Measurements from ENCODE around the gene PGA4. TPM values are rescaled to one million over a fixed set of nuclear protein-coding genes. Genes with fewer than 3 reads are reported as not detected.

PGA4 gene
- total and polyA plus RNA-seq, 3 donors from 2014 or later = 0.56 to 7.2 TPM; not detected in 1

DNA sequence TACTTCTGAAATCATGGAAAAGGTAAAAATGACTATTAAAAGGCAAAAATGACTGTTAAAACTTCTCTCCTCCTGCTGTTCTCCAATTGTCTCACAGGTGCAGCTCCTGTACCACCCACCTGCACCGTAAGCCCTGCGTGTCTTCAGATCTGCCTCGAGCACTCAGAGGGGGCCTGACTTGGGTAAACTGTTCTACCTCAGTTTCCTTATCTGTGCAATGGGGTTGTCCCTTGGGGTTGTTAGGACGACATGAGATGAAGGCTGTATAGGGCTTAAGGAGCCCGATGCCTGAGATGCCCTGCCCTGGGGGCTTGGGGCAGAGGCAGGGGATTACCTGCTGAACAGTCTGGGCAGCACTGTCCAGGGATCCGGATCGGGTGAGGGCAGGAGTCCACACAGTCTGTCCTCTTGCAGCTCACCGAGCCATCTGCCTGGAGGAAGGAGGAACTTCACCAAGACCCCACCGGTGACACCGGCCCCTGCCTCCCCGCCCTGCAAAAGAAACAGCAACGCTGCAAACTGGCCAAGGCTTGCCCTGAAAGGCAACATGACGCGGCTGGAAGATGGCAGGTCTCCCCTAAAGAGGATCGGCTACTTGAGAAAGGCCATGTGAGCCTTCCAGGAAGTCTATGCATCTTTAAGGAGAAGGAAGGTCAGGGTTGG, 46.6 kb downstream of the PGA4 start:
- Histone ChIP-seq H3K4me3 (no peak overlapping the region), H3K4me1 (no peaks in the 10 kb centered on the region), H3K27ac (no peak overlapping the region), H3K27me3 (no peaks in the 10 kb centered on the region), H3K9me3 (no peaks in the 10 kb centered on the region), H3K36me3 (ENCODE audit: low read depth, missing control alignments) (no peaks in the 10 kb centered on the region)
- DNase-seq = no peak
- WGBS, 2 donors = 94 to 96% methylated on average over 10 to 15 of the region's 15 CpGs
- TF ChIP-seq POLR2A (IDR thresholded peaks at IDR 0.05) = no peak
- no peak for TF ChIP-seq CTCF (IDR thresholded peaks at IDR 0.05)
- intact Hi-C loops (cut with DNase I; ENCODE audit: low total_unique reads) = no loop called here

GRCh38 chr11:61270354-61271076, 48.4 kb downstream of the PGA4 start:
- no peaks in the 10 kb centered on the region for H3K4me1 ChIP-seq
- 88 to 94% methylated on average over 7 of the region's 7 CpGs for WGBS, 2 donors
- intact Hi-C loops (cut with DNase I; ENCODE audit: low total_unique reads) = no loop called here

GRCh38 chr11:61272731-61273130, 50.6 kb downstream of the PGA4 start:
- no peak for TF ChIP-seq POLR2A (IDR thresholded peaks at IDR 0.05)
- TF ChIP-seq CTCF (IDR thresholded peaks at IDR 0.05) = no peak
- H3K4me3 ChIP-seq = no peak overlapping the region
- no peak overlapping the region for H3K27ac ChIP-seq
- intact Hi-C loops (cut with DNase I; ENCODE audit: low total_unique reads) = no loop called here
- H3K36me3 ChIP-seq (ENCODE audit: low read depth, missing control alignments) = no peaks in the 10 kb centered on the region
- 92% methylated on average over 3 of the region's 3 CpGs for WGBS, 2 donors
- no peaks in the 10 kb centered on the region for H3K27me3 ChIP-seq
- no peaks in the 10 kb centered on the region for H3K4me1 ChIP-seq
- no peak for DNase-seq
- H3K9me3 ChIP-seq = no peaks in the 10 kb centered on the region

More at GRCh38 chr11:61270354-61271076, 48.4 kb downstream of the PGA4 start:
- H3K4me3 ChIP-seq = no peak overlapping the region
- DNase-seq = no peak
- no peaks in the 10 kb centered on the region for H3K27me3 ChIP-seq
- H3K27ac ChIP-seq = no peak overlapping the region
- TF ChIP-seq CTCF (IDR thresholded peaks at IDR 0.05) (no peak), POLR2A (IDR thresholded peaks at IDR 0.05) (no peak)
- no peaks in the 10 kb centered on the region for H3K36me3 ChIP-seq (ENCODE audit: low read depth, missing control alignments)
- no peaks in the 10 kb centered on the region for H3K9me3 ChIP-seq

DNA sequence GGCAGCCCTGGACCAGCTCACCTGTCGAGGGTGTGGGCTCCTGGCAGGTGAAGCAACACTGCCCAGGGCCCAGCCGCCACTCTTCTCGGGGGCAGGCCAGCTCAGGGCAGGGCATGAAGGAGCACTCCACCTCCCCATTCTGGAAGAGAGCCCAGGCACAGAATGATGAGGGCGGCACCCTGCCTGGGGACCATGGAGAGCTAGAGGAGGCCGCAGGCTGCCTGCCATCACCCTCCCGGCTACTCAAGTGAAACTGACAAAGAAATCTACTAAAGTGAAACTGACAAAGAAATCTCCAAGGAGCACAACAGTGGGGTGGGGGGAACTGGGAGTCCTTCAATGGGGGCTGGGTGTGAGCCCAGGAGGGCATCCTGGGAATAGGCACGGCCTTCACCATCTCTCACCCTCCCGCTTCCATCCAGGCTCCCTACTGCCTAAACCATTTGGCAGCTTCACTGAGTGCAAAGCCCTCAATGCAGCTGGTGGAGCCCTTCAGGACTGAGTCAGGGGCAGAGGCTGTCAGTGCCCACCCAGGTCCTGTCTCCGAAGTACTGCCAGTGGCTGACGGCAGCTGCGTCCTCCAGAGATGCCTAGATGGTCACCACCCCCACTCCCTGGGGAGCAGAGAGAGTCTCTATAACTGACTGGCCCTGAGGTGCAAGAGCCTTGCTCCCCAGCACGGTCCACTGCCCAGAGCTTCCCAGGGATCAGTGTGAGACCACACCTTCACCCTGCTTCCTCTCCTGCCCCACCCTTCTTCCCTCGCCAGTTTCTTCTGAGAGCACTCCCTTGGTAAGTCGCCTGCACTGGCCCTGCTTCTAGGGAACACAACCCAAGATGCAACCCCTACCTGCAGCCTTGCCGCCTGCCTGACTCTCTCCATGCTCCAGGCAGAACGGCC, 51.3 kb downstream of the PGA4 start:
- intact Hi-C loops (cut with DNase I; ENCODE audit: low total_unique reads) = no loop called here
- no peak for TF ChIP-seq CTCF (IDR thresholded peaks at IDR 0.05)
- TF ChIP-seq POLR2A (IDR thresholded peaks at IDR 0.05) = no peak
- WGBS, 2 donors = 72 to 84% methylated on average over 16 of the region's 16 CpGs
- no peaks in the 10 kb centered on the region for H3K36me3 ChIP-seq (ENCODE audit: low read depth, missing control alignments)
- H3K27me3 ChIP-seq = no peaks in the 10 kb centered on the region
- no peaks in the 10 kb centered on the region for H3K9me3 ChIP-seq
- DNase-seq = no peak
- no peak overlapping the region for H3K27ac ChIP-seq
- H3K4me3 ChIP-seq = no peak overlapping the region
- no peaks in the 10 kb centered on the region for H3K4me1 ChIP-seq
